Ishikawa (cell line): Measurements from ENCODE around the gene PPP1R9A.

Source experiments
- CEBPB ChIP-seq: IDR thresholded peaks from 2 replicates; pipeline ENCODE4 v1.6.1; 2012
- CREB1 ChIP-seq: IDR thresholded peaks from 2 replicates; pipeline ENCODE4 v1.6.1; 2012; ENCODE audit warnings: low read depth
- EGR1 ChIP-seq: IDR thresholded peaks from 2 replicates; pipeline ENCODE4 v1.6.1; 2012
- EP300 ChIP-seq: IDR thresholded peaks from 2 replicates; pipeline ENCODE4 v1.6.1; 2012; ENCODE audit warnings: borderline replicate concordance
- NFIC ChIP-seq: IDR thresholded peaks from 2 replicates; pipeline ENCODE4 v1.6.1; 2012
- RAD21 ChIP-seq: IDR thresholded peaks from 2 replicates; pipeline ENCODE4 v1.6.1; 2012; ENCODE audit warnings: low read depth
- TAF1 ChIP-seq: IDR thresholded peaks from 2 replicates; pipeline ENCODE4 v1.6.1; 2012; ENCODE audit warnings: low read depth, mild to moderate bottlenecking
- TCF12 ChIP-seq: IDR thresholded peaks from 2 replicates; pipeline ENCODE4 v1.6.1; 2012; ENCODE audit warnings: low read depth
- TEAD4 ChIP-seq: IDR thresholded peaks from 2 replicates; pipeline ENCODE4 v1.6.1; 2012
- YY1 ChIP-seq: IDR thresholded peaks from 2 replicates; pipeline ENCODE4 v1.6.1; 2012; ENCODE audit warnings: low read depth
- ZBTB7A ChIP-seq: IDR thresholded peaks from 2 replicates; pipeline ENCODE4 v1.6.1; 2012; ENCODE audit warnings: low read depth
- TF ChIP-seq, protein P1 (sequence below): IDR thresholded peaks from 2 replicates; pipeline ENCODE4 v1.6.1; 2012; ENCODE audit warnings: low read depth, mild to moderate bottlenecking
- TF ChIP-seq, protein P2 (sequence below): IDR thresholded peaks from 2 replicates; pipeline ENCODE4 v1.6.1; 2012
- TF ChIP-seq, protein P3 (sequence below): IDR thresholded peaks from 2 replicates; pipeline ENCODE4 v1.6.1; 2012

DNA sequence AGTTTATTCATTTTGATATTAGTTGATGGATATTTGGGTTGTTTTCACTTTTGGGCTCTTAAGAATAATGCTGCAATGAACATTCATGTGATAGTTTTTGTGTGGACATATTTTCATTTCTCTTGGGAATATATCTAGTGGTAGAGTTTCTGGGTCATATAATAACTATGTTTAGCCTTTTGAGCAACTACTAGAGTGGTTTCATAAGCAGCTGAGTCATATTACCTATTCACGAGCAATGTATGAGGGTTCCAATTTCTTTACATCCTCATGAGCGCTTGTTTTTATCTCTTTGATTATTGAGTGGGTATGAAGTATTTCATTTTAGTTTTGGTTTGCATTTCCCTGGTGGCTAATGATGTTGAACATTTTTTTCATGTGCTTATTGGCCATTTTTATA, 234.4 kb downstream of the PPP1R9A start:
- TF ChIP-seq TAF1: no peak
- TF ChIP-seq, protein P1, sequence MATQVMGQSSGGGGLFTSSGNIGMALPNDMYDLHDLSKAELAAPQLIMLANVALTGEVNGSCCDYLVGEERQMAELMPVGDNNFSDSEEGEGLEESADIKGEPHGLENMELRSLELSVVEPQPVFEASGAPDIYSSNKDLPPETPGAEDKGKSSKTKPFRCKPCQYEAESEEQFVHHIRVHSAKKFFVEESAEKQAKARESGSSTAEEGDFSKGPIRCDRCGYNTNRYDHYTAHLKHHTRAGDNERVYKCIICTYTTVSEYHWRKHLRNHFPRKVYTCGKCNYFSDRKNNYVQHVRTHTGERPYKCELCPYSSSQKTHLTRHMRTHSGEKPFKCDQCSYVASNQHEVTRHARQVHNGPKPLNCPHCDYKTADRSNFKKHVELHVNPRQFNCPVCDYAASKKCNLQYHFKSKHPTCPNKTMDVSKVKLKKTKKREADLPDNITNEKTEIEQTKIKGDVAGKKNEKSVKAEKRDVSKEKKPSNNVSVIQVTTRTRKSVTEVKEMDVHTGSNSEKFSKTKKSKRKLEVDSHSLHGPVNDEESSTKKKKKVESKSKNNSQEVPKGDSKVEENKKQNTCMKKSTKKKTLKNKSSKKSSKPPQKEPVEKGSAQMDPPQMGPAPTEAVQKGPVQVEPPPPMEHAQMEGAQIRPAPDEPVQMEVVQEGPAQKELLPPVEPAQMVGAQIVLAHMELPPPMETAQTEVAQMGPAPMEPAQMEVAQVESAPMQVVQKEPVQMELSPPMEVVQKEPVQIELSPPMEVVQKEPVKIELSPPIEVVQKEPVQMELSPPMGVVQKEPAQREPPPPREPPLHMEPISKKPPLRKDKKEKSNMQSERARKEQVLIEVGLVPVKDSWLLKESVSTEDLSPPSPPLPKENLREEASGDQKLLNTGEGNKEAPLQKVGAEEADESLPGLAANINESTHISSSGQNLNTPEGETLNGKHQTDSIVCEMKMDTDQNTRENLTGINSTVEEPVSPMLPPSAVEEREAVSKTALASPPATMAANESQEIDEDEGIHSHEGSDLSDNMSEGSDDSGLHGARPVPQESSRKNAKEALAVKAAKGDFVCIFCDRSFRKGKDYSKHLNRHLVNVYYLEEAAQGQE: no peak
- TF ChIP-seq, protein P2, sequence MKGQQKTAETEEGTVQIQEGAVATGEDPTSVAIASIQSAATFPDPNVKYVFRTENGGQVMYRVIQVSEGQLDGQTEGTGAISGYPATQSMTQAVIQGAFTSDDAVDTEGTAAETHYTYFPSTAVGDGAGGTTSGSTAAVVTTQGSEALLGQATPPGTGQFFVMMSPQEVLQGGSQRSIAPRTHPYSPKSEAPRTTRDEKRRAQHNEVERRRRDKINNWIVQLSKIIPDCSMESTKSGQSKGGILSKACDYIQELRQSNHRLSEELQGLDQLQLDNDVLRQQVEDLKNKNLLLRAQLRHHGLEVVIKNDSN: no peak
- TF ChIP-seq YY1: no peak
- no peak for TF ChIP-seq CREB1
- TF ChIP-seq NFIC: no peak
- TF ChIP-seq EP300: no peak
- TF ChIP-seq EGR1: no peak
- TF ChIP-seq TCF12: no peak
- TF ChIP-seq TEAD4: no peak
- TF ChIP-seq CEBPB: no peak
- TF ChIP-seq ZBTB7A: no peak
- no peak for TF ChIP-seq RAD21
- TF ChIP-seq, protein P3, sequence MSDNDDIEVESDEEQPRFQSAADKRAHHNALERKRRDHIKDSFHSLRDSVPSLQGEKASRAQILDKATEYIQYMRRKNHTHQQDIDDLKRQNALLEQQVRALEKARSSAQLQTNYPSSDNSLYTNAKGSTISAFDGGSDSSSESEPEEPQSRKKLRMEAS: no peak
